Right forelimb (tissue), 1 donor: ENCODE measurements around the gene MRPL49.
"Not testable (repeated sequence)": the region's sequence is repeated elsewhere in the genome, so short reads cannot be mapped to it uniquely, and the experiment has no call there.

Experiments
- DNase-seq: peaks from one replicate; pipeline ENCODE4 v3.0.0-alpha.2; 2018

The MRPL49 gene

DNA sequence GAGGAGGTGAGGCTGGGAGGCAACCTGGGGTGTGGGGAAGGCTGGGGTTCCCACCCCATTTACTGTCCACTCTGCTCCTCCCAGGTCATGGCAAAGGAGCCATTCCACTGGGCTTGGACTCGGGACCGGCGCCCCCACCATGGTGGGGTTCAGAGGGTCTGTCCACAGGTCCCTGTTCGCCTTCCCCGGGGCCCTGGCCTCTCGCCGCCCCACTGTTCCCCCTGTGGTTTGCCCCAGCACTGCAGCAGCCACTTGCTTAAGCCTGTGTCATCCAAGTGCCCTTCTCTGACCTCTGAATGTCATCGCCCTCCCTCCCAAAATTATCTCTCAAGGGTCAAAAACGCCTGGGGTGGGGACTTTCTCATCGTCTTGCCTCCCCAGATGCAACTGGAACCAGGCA lies 50.5 kb downstream of the MRPL49 start:
- no peak for DNase-seq

DNA sequence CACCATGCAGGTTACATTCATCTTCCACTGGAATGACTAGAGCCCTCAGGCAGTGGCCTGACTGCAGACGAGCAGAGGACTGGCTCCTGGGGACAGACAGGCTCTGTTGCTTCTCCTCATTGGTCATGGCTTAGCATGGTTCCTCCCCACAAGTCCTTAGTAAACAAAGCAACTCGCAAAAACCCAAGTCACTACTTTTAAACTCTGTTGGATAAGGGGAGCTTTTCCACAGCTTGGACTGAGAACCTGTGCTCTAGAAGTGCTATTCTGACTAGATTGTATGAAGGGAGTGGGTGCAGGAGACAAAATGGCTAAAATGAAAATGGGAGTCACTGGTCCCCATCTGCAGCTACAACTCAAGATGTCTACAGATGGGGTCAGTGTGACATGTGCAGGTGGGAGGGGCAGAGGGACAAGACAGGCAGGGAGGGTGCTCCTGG lies 52.5 kb downstream of the MRPL49 start:
- not testable (repeated sequence) for DNase-seq
